ENCODE data around the gene PKHD1. TPM values are rescaled to one million over a fixed set of nuclear protein-coding genes. Genes with fewer than 3 reads are reported as not detected.

The PKHD1 gene
- total RNA-seq, 1 donor from 2014 or later = not detected

GRCh38 chr6:51568771-51569170 lies 518.6 kb downstream of the PKHD1 start:
- DNase-seq (ENCODE audit: low read depth in 2 of 2) = no peak

- no peak for DNase-seq (ENCODE audit: low read depth in 2 of 2)
These were observed 521.9 kb downstream of the PKHD1 start for GRCh38 chr6:51565472-51565871.

Other genes with a start within 250 kb of the PKHD1 start
- gene IL17A, start 98.8 kb upstream of the PKHD1 start, total RNA-seq = not detected in 2 replicates
- gene IL17F, start 156.9 kb upstream of the PKHD1 start, total RNA-seq = not detected in 2 replicates
- 52.2 and 64.6 TPM in 2 replicates for gene MCM3, start 197.1 kb upstream of the PKHD1 start, total RNA-seq